Effector CD8-positive, alpha-beta T cell (primary cell): ENCODE measurements around the gene PSPC1.
"Not testable (repeated sequence)": the region's sequence is repeated elsewhere in the genome, so short reads cannot be mapped to it uniquely, and the experiment has no call there.

Experiments used
- DNase-seq: peaks from one replicate; lab custom pipeline; 2025; lab: John Stamatoyannopoulos, UW

The PSPC1 gene

GRCh38 chr13:19764237-19764636 is 18.5 kb downstream of the PSPC1 start:
- DNase-seq = no peak

- DNase-seq = no peak
Measured at GRCh38 chr13:19763618-19764017, 19.1 kb downstream of the PSPC1 start.

- no peak for DNase-seq
Measured at GRCh38 chr13:19759669-19760068, 23.1 kb downstream of the PSPC1 start.

GRCh38 chr13:19742643-19743042 is 40.1 kb downstream of the PSPC1 start:
- DNase-seq = no peak

- DNase-seq = no peak
Measured at GRCh38 chr13:19737844-19738557, 44.7 kb downstream of the PSPC1 start.

- no peak for DNase-seq
Measured at GRCh38 chr13:19726611-19727010, 56.1 kb downstream of the PSPC1 start.

- DNase-seq = no peak
Measured at GRCh38 chr13:19725320-19725719, 57.4 kb downstream of the PSPC1 start.

GRCh38 chr13:19720039-19720438 is 62.7 kb downstream of the PSPC1 start:
- DNase-seq = no peak

- DNase-seq = no peak
Measured at GRCh38 chr13:19713186-19713965, 69.4 kb downstream of the PSPC1 start.

- not testable (repeated sequence) for DNase-seq
Measured at GRCh38 chr13:19709782-19710181, 73.0 kb downstream of the PSPC1 start.

GRCh38 chr13:19709039-19709438 is 73.7 kb downstream of the PSPC1 start:
- not testable (repeated sequence) for DNase-seq

GRCh38 chr13:19704256-19704655 is 78.5 kb downstream of the PSPC1 start:
- not testable (repeated sequence) for DNase-seq

- not testable (repeated sequence) for DNase-seq
Measured at GRCh38 chr13:19701619-19702018, 81.1 kb downstream of the PSPC1 start.

- DNase-seq = not testable (repeated sequence)
Measured at GRCh38 chr13:19700963-19701362, 81.8 kb downstream of the PSPC1 start.

GRCh38 chr13:19695829-19696228 is 86.9 kb downstream of the PSPC1 start:
- no peak for DNase-seq

GRCh38 chr13:19695428-19695827 is 87.3 kb downstream of the PSPC1 start:
- no peak for DNase-seq

- DNase-seq = not testable (repeated sequence)
Measured at GRCh38 chr13:19691447-19691846, 91.3 kb downstream of the PSPC1 start.

GRCh38 chr13:19685437-19685836 is 97.3 kb downstream of the PSPC1 start:
- no peak for DNase-seq

GRCh38 chr13:19685034-19685433 is 97.7 kb downstream of the PSPC1 start:
- no peak for DNase-seq

GRCh38 chr13:19681517-19681916 is 101.2 kb downstream of the PSPC1 start:
- DNase-seq = no peak

- DNase-seq = no peak
Measured at GRCh38 chr13:19680751-19681150, 102.0 kb downstream of the PSPC1 start.

- no peak for DNase-seq
Measured at GRCh38 chr13:19676168-19676567, 106.6 kb downstream of the PSPC1 start.

- no peak for DNase-seq
Measured at GRCh38 chr13:19674898-19675297, 107.8 kb downstream of the PSPC1 start.
